ENCODE data around the gene RIMS4. TPM values are rescaled to one million over a fixed set of nuclear protein-coding genes. Genes with fewer than 3 reads are reported as not detected.

Gene RIMS4
- total and polyA plus RNA-seq, 9 of the 15 experiments (the other 6 are each of a cell fraction or from before 2014, with no cell fraction given) = 0.04 TPM; not detected in 8

GRCh38 chr20:44747166-44748004 is 63.0 kb downstream of the RIMS4 start:
- Histone ChIP-seq H4K20me1 (replicated peaks; ENCODE audit: control insufficient read depth, insufficient read depth, low read length) (no peaks in the 10 kb centered on the region), H2AFZ (ENCODE audit: low read depth, low read length) (peak overlapping the region; percentile 61), H3K4me1 (replicated peaks in 1 of 2; ENCODE audit: control insufficient read depth in 2 of 2, insufficient read depth in 2 of 2, low read length in 2 of 2) (peaks cover 3 to 22% of the 10 kb centered on the region in 2 experiments; a peak in 4 of 5 replicates), H3K9me1 (ENCODE audit: control insufficient read depth, insufficient read depth, low read length) (no peaks in the 10 kb centered on the region), H3K27ac (ENCODE audit: extremely low read depth, low read depth, low read length) (no peak overlapping the region), H3K9ac (ENCODE audit: insufficient read depth in 1 of 2, low read depth in 2 of 2, low read length in 2 of 2) (peak overlapping the region in 1 of 2 experiments; percentile 25; a peak in 1 of 4 replicates), H3K79me2 (ENCODE audit: control insufficient read depth, insufficient read depth, low read length) (no peaks in the 10 kb centered on the region), H3K4me3 (no peak overlapping the region), H3K36me3 (ENCODE audit: control insufficient read depth, insufficient read depth, low read length) (no peaks in the 10 kb centered on the region), H3K9me3 (replicated peaks; ENCODE audit: control insufficient read depth, insufficient read depth, low read depth, low read length) (no peaks in the 10 kb centered on the region), H3K27me3 (ENCODE audit: control insufficient read depth in 2 of 2, insufficient read depth in 2 of 2, low read length in 2 of 2) (peaks cover 5 to 49% of the 10 kb centered on the region in 2 experiments; a peak in 4 of 5 replicates), H3K4me2 (ENCODE audit: insufficient read depth, low read length) (peak overlapping the region; percentile 32; the same call in 1 of the 2 replicates)
- ChIA-PET POLR2A (interaction anchor here (0.6 to 1.3 kb wide), 4 partner anchors 14 to 68 kb away, joined by 3 read pairs; no protein-coding TSS in a partner anchor), CTCF (ENCODE audit: low intra/inter-chr PET ratio) (interaction anchor here (2.7 kb wide), 1 partner anchor 119 kb away, joined by 19 read pairs; no protein-coding TSS in a partner anchor)
- peak; percentile 65 to 75 (median 74) for DNase-seq (ENCODE audit: extremely low read depth in 1 of 4, low spot score in 3 of 4)
- intact Hi-C loops (cut with micrococcal nuclease) (loop anchor here (1.0 kb wide), 1 partner anchor 120 kb away; no protein-coding TSS in a partner anchor), in situ Hi-C loops (cut with MboI) (loop anchor here (10.0 kb wide), 1 partner anchor 117 kb away; no protein-coding TSS in a partner anchor)
- no TSS peak for BruUV-seq (replicated peaks)
- peak; percentile 93 for FAIRE-seq
- 0% methylated on average over 5 of the region's 5 CpGs for WGBS (ENCODE audit: insufficient coverage, low coverage, missing lambda C conversion rate)
- ATAC-seq = peak; percentile 82
- TF ChIP-seq USF1 (CRISPR knock-in tag; IDR thresholded peaks at IDR 0.05) (no peak), HMGN3 (IDR thresholded peaks at IDR 0.05; ENCODE audit: borderline replicate concordance, extremely low read depth, insufficient read length, low read depth, low read length) (no peak), ZNF512 (tag; IDR thresholded peaks at IDR 0.05) (no peak), LCOR (CRISPR knock-in tag; IDR thresholded peaks at IDR 0.05) (0 out of 2 replicates have a peak, but pooled peaks have one; percentile 49), MLLT1 (IDR thresholded peaks at IDR 0.05) (no peak), HDGF (IDR thresholded peaks at IDR 0.05) (no peak), TFE3 (CRISPR knock-in tag; IDR thresholded peaks at IDR 0.05) (no peak), IRF1 (CRISPR knock-in tag; IDR thresholded peaks at IDR 0.05; ENCODE audit: borderline replicate concordance) (no peak), CEBPG (CRISPR knock-in tag; IDR thresholded peaks at IDR 0.05) (peak; percentile 82), CEBPG (tag; conservative IDR thresholded peaks at IDR 0.05 in 1 of 2, IDR thresholded peaks at IDR 0.05 in 1 of 2) (0 out of 4 replicates have a peak, but pooled peaks have one; percentile 28 to 34), SP2 (IDR thresholded peaks at IDR 0.05; ENCODE audit: extremely low read depth, low read depth, low read length, poor library complexity, severe bottlenecking) (no peak)
